Stimulated activated naive CD8-positive, alpha-beta T cell treated with anti-CD3 and anti-CD28 coated beads, Interleukin-15, Interleukin-2, amounts not matched to agents 100 U/mL and 50 U/mL, for 24 hours (primary cell): Measurements from ENCODE around the gene C5orf22.

ENCODE experiments used
- ATAC-seq: fragments of 150-1000 bp; cut with Tn5 transposase; one replicate; pipeline ENCODE4 v1.10.0; 2021
- DNase-seq: peaks from one replicate; pipeline ENCODE4 v3.0.0; 2021

The C5orf22 gene

DNA sequence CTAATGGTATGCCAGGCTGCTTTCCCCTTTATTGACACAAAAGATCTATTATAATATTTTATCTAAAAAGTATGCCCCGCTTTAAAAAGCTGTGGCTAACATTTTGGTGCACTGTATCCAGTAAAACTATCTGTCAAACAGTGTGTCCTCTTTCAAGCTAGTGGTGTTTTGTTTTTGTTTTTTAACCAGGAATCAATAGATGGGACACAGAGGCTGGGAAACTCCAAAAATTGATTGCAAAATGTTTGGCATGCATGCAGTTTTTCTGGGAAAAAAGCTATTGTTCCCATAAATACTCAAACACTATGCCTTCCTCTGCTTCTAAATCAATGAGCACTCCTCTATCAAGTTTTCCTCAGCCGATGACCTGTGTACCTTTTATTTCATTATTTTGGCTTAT lies 72.5 kb downstream of the C5orf22 start:
- DNase-seq (no peak), ATAC-seq (no peak)
